ENCODE results near the gene UGT1A9. TPM values are rescaled to one million over a fixed set of nuclear protein-coding genes. Genes with fewer than 3 reads are reported as not detected.

Gene UGT1A9
- total RNA-seq, 4 donors from 2014 or later: not detected

GRCh38 chr2:233811732-233812131 lies 140.0 kb downstream of the UGT1A9 start:
- TF ChIP-seq, protein P1, sequence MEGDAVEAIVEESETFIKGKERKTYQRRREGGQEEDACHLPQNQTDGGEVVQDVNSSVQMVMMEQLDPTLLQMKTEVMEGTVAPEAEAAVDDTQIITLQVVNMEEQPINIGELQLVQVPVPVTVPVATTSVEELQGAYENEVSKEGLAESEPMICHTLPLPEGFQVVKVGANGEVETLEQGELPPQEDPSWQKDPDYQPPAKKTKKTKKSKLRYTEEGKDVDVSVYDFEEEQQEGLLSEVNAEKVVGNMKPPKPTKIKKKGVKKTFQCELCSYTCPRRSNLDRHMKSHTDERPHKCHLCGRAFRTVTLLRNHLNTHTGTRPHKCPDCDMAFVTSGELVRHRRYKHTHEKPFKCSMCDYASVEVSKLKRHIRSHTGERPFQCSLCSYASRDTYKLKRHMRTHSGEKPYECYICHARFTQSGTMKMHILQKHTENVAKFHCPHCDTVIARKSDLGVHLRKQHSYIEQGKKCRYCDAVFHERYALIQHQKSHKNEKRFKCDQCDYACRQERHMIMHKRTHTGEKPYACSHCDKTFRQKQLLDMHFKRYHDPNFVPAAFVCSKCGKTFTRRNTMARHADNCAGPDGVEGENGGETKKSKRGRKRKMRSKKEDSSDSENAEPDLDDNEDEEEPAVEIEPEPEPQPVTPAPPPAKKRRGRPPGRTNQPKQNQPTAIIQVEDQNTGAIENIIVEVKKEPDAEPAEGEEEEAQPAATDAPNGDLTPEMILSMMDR (IDR thresholded peaks at IDR 0.05): no peak
- ATAC-seq (ENCODE audit: low FRiP score): no peak
- no peak for DNase-seq (ENCODE audit: low spot score)

GRCh38 chr2:233813236-233814055 lies 141.7 kb downstream of the UGT1A9 start:
- DNase-seq (ENCODE audit: low spot score) (no peak), ATAC-seq (ENCODE audit: low FRiP score) (no peak)
- TF ChIP-seq, protein P1 (IDR thresholded peaks at IDR 0.05): no peak

- TF ChIP-seq, protein P1 (IDR thresholded peaks at IDR 0.05): no peak
- ATAC-seq (ENCODE audit: low FRiP score): no peak
- DNase-seq (ENCODE audit: low spot score): no peak
Measured at GRCh38 chr2:233814056-233814835, 142.5 kb downstream of the UGT1A9 start.

DNA sequence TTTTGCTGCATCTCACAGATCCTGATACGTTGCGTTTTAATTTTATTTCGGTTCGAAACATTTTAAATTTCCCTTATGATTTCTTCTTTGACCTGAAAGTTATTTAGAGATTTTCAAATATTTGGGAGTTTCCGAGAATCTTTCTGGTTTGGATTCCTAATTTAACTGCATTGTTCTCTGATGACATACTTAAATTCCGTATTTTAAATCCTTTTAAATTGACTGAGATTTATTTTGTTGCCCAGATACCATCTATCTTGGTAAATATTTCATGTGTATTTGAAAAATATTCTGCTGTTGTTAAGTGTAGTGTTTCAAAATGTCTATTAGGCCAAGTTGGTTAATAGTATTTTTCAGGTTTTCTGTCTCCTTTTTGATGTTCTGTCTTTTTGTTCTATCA lies 144.2 kb downstream of the UGT1A9 start:
- TF ChIP-seq, protein P1 (IDR thresholded peaks at IDR 0.05): no peak
- ATAC-seq (ENCODE audit: low FRiP score) (no peak), DNase-seq (ENCODE audit: low spot score) (no peak)

DNA sequence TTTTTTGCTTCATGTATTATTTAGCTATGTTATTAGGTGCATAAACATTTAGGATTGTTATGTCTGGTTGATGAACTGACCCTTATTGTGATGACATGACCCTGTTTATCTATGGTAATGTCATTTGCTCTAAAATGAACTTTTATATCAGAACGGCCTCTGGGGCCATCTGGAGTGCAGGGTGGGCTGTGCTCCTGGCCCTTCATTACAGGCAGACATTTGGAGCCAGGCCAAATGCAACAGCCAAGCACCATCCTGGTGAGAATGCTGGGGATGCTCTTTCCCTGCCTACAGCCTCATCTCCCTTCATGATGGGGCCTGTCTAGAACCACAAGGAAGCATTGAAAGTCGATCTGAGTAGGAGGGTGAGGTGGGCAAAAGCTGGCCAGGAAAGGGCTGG lies 144.6 kb downstream of the UGT1A9 start:
- ATAC-seq (ENCODE audit: low FRiP score): no peak
- TF ChIP-seq, protein P1 (IDR thresholded peaks at IDR 0.05): no peak
- DNase-seq (ENCODE audit: low spot score): no peak

- DNase-seq (ENCODE audit: low spot score): no peak
- TF ChIP-seq, protein P1 (IDR thresholded peaks at IDR 0.05): no peak
- ATAC-seq (ENCODE audit: low FRiP score): no peak
Measured at GRCh38 chr2:233816771-233817170, 145.1 kb downstream of the UGT1A9 start.

All from omental fat pad (tissue), 4 donors.